GM19043 (cell line): ENCODE data around the gene MINPP1.

Source experiments
- ATAC-seq: cut with Tn5 transposase; IDR thresholded peaks from one replicate; pipeline ENCODE4 v1.9.1; 2021; ENCODE audit warnings: low read depth; ENCODE audit not compliant: unreplicated experiment

MINPP1 gene

DNA sequence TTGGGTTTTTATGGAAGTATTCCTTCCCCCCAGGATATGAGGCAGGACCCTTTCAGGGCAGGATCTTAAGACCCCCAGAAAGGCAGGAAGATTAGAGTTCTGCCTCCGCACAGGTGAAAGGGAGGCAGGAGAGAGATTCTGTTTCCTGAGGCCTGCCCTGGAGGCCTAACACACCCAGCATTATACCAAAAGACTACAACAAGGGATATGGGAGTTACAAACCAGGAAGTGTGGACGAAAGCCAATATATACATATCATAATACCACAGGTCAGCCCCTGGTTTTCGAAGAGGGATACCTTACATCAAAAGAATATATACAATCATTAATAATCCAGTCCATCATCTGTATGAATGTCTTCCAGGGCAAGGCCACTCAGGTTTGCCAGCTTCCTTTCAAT is 14.2 kb downstream of the MINPP1 start:
- no peak for ATAC-seq

GRCh38 chr10:87519582-87519981 is 14.9 kb downstream of the MINPP1 start:
- ATAC-seq: peak; percentile 70

DNA sequence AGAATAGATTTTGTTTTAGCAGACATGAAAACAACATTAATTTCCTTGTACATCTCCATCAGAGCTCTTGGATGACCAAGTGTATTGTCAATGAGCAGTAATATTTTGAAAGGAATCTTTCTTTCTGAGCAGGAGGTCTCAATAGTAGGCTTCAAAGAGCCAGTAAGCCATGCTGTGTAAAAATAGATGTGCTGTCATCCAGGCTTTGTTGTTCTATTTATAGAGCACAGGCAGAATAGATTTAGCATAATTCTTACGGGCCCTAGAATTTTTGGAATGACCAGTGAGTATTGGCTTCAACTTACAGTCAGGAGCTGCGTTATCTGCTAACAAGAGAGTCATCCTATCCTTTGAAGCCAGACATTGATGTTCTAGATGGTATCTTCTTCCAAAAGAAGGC is 19.0 kb downstream of the MINPP1 start:
- ATAC-seq: no peak

DNA sequence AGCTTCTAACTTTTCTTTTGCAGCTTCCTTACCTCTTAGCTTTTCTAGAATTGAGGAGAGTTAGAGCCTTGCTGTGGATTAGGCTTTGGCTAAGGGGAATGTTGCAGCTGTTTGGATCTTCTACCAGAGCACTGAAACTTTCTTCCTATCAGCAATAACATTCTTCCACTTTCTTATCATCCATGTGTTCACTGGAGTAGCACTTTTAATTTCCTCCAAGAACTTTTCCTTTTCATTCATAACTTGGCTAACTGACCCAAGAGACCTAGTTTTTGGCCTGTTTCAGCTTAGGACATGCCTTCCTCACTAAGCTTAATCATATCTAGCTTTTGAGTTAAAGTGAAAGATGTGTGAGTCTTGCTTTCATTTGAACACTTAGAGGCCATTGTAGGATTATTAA is 19.6 kb downstream of the MINPP1 start:
- ATAC-seq: no peak

- no peak for ATAC-seq
Measured at GRCh38 chr10:87531908-87532622, 27.4 kb downstream of the MINPP1 start.

DNA sequence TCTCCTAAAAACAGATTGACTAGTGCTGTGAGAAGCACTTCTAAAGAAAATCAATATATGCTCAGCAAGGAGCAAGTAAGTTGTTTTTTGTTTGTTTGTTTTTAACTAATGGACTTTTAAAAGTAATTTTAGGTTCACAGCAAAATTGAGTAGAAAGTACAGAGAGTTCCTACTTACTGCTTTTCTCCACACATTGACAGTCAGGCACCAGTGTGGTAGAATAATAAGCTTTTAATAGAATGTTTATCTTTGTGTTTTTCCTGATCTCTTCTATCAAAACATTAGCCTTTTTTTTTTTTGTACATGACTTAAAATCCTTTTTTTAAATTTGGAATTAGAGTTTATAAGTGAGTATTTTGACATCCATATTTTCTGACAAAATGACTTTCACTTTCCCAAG is 28.0 kb downstream of the MINPP1 start:
- ATAC-seq: no peak

DNA sequence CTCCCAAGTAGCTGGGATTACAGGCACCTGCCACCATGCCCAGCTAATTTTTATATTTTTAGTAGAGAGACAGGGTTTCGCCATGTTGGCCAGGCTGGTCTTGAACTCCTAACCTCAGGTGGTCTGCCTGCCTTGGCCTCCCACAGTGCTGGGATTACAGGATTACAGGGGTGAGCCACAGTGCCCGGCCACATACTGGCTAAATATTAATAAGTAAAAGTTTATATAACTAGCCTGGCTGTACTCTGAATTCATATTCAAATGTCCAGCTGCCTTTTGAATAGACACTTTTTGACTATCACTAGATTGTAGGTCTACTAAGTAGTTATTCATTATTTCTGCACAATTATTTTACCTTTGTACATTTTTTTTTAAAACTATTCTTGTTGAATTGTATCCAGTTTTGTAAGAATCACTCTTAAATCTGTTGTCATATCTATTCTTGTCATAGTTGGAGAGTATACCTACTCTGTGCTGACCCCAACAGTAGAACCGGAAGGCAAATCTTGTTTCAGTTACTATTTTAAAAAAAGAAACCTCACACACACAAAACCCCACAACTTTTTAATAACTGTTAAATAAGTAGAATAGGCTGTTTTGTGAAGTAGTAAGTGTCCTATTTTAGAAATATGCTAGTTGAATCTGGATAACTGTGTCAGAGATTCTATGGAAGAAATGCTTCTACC is 29.6 kb downstream of the MINPP1 start:
- peak; percentile 68 for ATAC-seq

- ATAC-seq: no peak
Measured at GRCh38 chr10:87538092-87539015, 33.7 kb downstream of the MINPP1 start.

DNA sequence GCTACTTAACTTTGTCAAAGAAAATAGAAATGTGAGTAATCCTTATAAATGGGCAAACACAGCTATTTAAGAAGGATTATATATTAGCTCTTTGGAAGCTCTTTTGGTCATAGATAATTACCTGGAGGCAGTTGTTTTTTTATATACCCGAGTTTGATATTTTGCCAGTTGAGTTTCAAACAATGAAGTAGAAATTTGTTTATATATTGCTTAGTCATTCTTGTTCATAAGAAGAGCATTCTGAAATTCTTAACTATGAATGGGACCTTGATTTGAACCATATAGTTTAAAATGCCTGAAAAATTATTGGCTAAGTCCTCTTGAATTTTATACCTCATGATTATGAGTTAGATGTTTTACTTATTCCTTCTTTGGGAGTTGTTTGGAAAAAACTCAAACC is 36.4 kb downstream of the MINPP1 start:
- ATAC-seq: no peak

GRCh38 chr10:87544721-87545120 is 40.0 kb downstream of the MINPP1 start:
- no peak for ATAC-seq

- ATAC-seq: no peak
Measured at GRCh38 chr10:87545783-87546182, 41.1 kb downstream of the MINPP1 start.

DNA sequence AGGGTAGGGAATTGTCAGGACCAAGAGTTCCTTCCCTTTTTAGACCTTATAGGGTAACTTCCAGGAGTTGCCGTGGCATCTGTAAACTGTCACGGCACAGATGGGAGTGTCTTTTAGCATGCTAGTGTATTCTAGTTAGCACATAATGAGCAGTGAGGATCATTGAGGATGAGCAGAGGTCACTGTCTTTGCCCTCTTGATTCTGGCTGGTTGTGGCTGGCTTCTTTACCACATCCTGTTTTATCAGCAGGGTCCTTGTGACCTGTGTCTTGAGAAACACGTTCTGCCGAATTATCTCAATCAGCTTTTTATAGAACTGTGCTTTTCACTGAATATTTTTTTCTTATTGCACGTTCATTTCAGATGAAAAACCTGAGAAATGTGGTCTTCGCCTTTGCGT is 41.5 kb downstream of the MINPP1 start:
- no peak for ATAC-seq

GRCh38 chr10:87546971-87547413 is 42.3 kb downstream of the MINPP1 start:
- no peak for ATAC-seq

- no peak for ATAC-seq
Measured at GRCh38 chr10:87547734-87548311, 43.1 kb downstream of the MINPP1 start.

DNA sequence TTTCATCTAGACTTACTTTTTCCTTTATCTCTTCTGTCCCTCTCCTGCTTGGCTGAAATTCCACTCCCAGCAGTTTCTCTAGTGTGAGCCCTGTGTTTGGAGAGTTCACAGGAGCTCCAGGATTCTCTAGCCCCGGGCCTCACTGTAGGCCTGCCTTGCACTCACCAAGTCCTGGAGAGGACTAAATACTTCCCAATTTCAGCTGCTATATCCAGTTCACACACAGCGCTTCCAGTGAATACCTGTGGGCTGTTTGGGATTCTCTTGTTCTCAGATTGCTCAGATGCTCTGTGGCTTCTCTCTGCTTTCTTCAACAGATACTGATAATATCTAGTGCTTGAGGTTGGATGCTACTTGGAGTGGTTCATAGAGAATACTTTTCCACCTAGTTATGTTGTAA is 46.0 kb downstream of the MINPP1 start:
- no peak for ATAC-seq

- ATAC-seq: no peak
Measured at GRCh38 chr10:87551326-87551725, 46.6 kb downstream of the MINPP1 start.

DNA sequence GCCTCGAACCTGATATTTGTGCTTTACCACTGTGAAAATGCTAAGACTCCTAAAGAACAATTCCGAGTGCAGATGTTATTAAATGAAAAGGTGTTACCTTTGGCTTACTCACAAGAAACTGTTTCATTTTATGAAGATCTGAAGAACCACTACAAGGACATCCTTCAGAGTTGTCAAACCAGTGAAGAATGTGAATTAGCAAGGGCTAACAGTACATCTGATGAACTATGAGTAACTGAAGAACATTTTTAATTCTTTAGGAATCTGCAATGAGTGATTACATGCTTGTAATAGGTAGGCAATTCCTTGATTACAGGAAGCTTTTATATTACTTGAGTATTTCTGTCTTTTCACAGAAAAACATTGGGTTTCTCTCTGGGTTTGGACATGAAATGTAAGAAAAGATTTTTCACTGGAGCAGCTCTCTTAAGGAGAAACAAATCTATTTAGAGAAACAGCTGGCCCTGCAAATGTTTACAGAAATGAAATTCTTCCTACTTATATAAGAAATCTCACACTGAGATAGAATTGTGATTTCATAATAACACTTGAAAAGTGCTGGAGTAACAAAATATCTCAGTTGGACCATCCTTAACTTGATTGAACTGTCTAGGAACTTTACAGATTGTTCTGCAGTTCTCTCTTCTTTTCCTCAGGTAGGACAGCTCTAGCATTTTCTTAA is 47.7 kb downstream of the MINPP1 start:
- no peak for ATAC-seq

DNA sequence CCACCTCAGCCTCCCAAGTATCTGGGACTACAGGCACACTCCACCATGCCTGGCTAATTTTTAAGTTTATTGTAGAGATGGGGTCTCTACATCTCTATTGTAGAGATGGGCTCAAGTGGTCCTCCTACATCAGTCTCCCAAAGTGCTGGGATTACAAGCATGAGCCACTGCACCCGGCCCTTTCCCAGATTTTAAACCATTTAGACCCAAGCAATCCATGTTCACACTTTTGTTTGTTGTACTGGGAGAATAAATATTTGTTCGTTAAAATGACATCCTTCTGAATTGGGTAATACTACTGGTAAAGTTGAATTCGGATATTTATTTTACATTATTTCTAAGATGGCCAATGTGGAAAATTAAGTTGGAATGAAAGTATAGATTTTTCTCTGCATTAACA is 52.7 kb downstream of the MINPP1 start:
- no peak for ATAC-seq

- no peak for ATAC-seq
Measured at GRCh38 chr10:87558333-87558732, 53.6 kb downstream of the MINPP1 start.

GRCh38 chr10:87559392-87559791 is 54.7 kb downstream of the MINPP1 start:
- ATAC-seq: no peak
